RWPE2 (cell line): ENCODE data around the gene TRIM60.

Experiments used
- ATAC-seq: fragments of 200-7000 bp; cut with Tn5 transposase; 3 replicates; pipeline ENCODE4 v1.9.1; 2021; ENCODE audit warnings: low read depth
- DNase-seq: peaks from one replicate; pipeline ENCODE4 v3.0.0-alpha.2; 2020; ENCODE audit warnings: low spot score
- H3K27ac ChIP-seq: fragments of 450-650 bp; 2 replicates; pipeline ENCODE4 v1.5.1; 2017; ENCODE audit warnings: mild to moderate bottlenecking; ENCODE audit not compliant: poor library complexity, severe bottlenecking
- H3K27me3 ChIP-seq: fragments of 250-450 bp; sonication (Bioruptor Pico); 2 replicates; pipeline ENCODE4 v1.5.1; 2021; ENCODE audit warnings: mild to moderate bottlenecking, moderate library complexity; ENCODE audit not compliant: insufficient read depth, poor library complexity, severe bottlenecking
- H3K36me3 ChIP-seq: fragments of 250-450 bp; sonication (Bioruptor Pico); 2 replicates; pipeline ENCODE4 v1.5.1; 2020; ENCODE audit warnings: low read depth, mild to moderate bottlenecking, moderate library complexity
- H3K4me1 ChIP-seq: fragments of 250-450 bp; sonication (Bioruptor Pico); 2 replicates; pipeline ENCODE4 v1.5.1; 2021; ENCODE audit warnings: mild to moderate bottlenecking, moderate library complexity; ENCODE audit not compliant: insufficient read depth, poor library complexity, severe bottlenecking
- H3K4me3 ChIP-seq: fragments of 250-450 bp; sonication (Bioruptor Pico); 2 replicates; pipeline ENCODE4 v1.5.1; 2021; ENCODE audit warnings: mild to moderate bottlenecking, moderate library complexity; ENCODE audit not compliant: severe bottlenecking
- H3K9me3 ChIP-seq: fragments of 250-450 bp; sonication (Bioruptor Pico); 2 replicates; pipeline ENCODE4 v1.5.1; 2021; ENCODE audit warnings: mild to moderate bottlenecking, moderate library complexity; ENCODE audit not compliant: severe bottlenecking
- CTCF ChIP-seq: fragments of 450-650 bp; IDR thresholded peaks from one replicate; pipeline ENCODE4 v1.5.1; 2017; ENCODE audit warnings: mild to moderate bottlenecking, moderate library complexity; ENCODE audit not compliant: poor library complexity, severe bottlenecking

TRIM60 gene

GRCh38 chr4:165005352-165005925 is 26.4 kb upstream of the TRIM60 start:
- ATAC-seq (no peak), DNase-seq (no peak)
- H3K4me3 ChIP-seq, result no peak overlapping the region
- no peaks in the 10 kb centered on the region for H3K4me1 ChIP-seq
- peaks cover 8% of the 10 kb centered on the region for H3K27me3 ChIP-seq
- no peaks in the 10 kb centered on the region for H3K36me3 ChIP-seq
- no peak for TF ChIP-seq CTCF
- H3K27ac ChIP-seq, result no peak overlapping the region
- no peaks in the 10 kb centered on the region for H3K9me3 ChIP-seq

- no peak overlapping the region for H3K27ac ChIP-seq
- TF ChIP-seq CTCF, result no peak
- ATAC-seq (no peak), DNase-seq (no peak)
- H3K27me3 ChIP-seq, result peaks cover 8% of the 10 kb centered on the region
- H3K4me1 ChIP-seq, result no peaks in the 10 kb centered on the region
- H3K9me3 ChIP-seq, result no peaks in the 10 kb centered on the region
- H3K4me3 ChIP-seq, result no peak overlapping the region
- no peaks in the 10 kb centered on the region for H3K36me3 ChIP-seq
These were observed 25.3 kb upstream of the TRIM60 start for GRCh38 chr4:165006456-165006855.

- no peak overlapping the region for H3K27ac ChIP-seq
- ATAC-seq (no peak), DNase-seq (no peak)
- no peaks in the 10 kb centered on the region for H3K36me3 ChIP-seq
- H3K4me1 ChIP-seq, result no peaks in the 10 kb centered on the region
- H3K4me3 ChIP-seq, result no peak overlapping the region
- no peak for TF ChIP-seq CTCF
- H3K27me3 ChIP-seq, result peaks cover 8% of the 10 kb centered on the region
- no peaks in the 10 kb centered on the region for H3K9me3 ChIP-seq
These were observed 24.9 kb upstream of the TRIM60 start for GRCh38 chr4:165006886-165007285.

GRCh38 chr4:165009493-165010227 is 22.1 kb upstream of the TRIM60 start:
- Histone ChIP-seq H3K9me3 (no peaks in the 10 kb centered on the region), H3K27me3 (no peaks in the 10 kb centered on the region), H3K27ac (no peak overlapping the region), H3K36me3 (no peaks in the 10 kb centered on the region), H3K4me3 (no peak overlapping the region), H3K4me1 (no peaks in the 10 kb centered on the region)
- no peak for ATAC-seq
- no peak for DNase-seq
- no peak for TF ChIP-seq CTCF

GRCh38 chr4:165010487-165010886 is 21.3 kb upstream of the TRIM60 start:
- no peak overlapping the region for H3K27ac ChIP-seq
- H3K36me3 ChIP-seq, result no peaks in the 10 kb centered on the region
- H3K9me3 ChIP-seq, result no peaks in the 10 kb centered on the region
- no peak for DNase-seq
- no peak for TF ChIP-seq CTCF
- no peaks in the 10 kb centered on the region for H3K27me3 ChIP-seq
- no peaks in the 10 kb centered on the region for H3K4me1 ChIP-seq
- no peak for ATAC-seq
- no peak overlapping the region for H3K4me3 ChIP-seq
